ENCODE data around the gene EPHA1.

EPHA1 gene

GRCh38 chr7:143434660-143435059 lies 26.0 kb upstream of the EPHA1 start:
- no peaks in the 10 kb centered on the region for H3K27me3 ChIP-seq (ENCODE audit: insufficient read depth, poor library complexity, severe bottlenecking)
- DNase-seq (ENCODE audit: low spot score), result no peak
- TF ChIP-seq CTCF (IDR thresholded peaks at IDR 0.05; ENCODE audit: poor library complexity, severe bottlenecking), result no peak
- H3K4me1 ChIP-seq (ENCODE audit: insufficient read depth, poor library complexity, severe bottlenecking), result peaks cover 29% of the 10 kb centered on the region
- ATAC-seq (ENCODE audit: low read depth), result peak; percentile 38; the same call in 2 of the 3 replicates
- H3K9me3 ChIP-seq (ENCODE audit: severe bottlenecking), result no peaks in the 10 kb centered on the region
- H3K4me3 ChIP-seq (ENCODE audit: severe bottlenecking), result no peak overlapping the region
- no peaks in the 10 kb centered on the region for H3K36me3 ChIP-seq (ENCODE audit: low read depth)
- H3K27ac ChIP-seq (ENCODE audit: poor library complexity, severe bottlenecking), result no peak overlapping the region

- no peaks in the 10 kb centered on the region for H3K27me3 ChIP-seq (ENCODE audit: insufficient read depth, poor library complexity, severe bottlenecking)
- TF ChIP-seq CTCF (IDR thresholded peaks at IDR 0.05; ENCODE audit: poor library complexity, severe bottlenecking), result no peak
- peaks cover 32% of the 10 kb centered on the region for H3K4me1 ChIP-seq (ENCODE audit: insufficient read depth, poor library complexity, severe bottlenecking)
- no peaks in the 10 kb centered on the region for H3K9me3 ChIP-seq (ENCODE audit: severe bottlenecking)
- ATAC-seq (ENCODE audit: low read depth), result no peak
- H3K27ac ChIP-seq (ENCODE audit: poor library complexity, severe bottlenecking), result no peak overlapping the region
- no peaks in the 10 kb centered on the region for H3K36me3 ChIP-seq (ENCODE audit: low read depth)
- H3K4me3 ChIP-seq (ENCODE audit: severe bottlenecking), result no peak overlapping the region
- no peak for DNase-seq (ENCODE audit: low spot score)
Observed at GRCh38 chr7:143433759-143434158, 25.1 kb upstream of the EPHA1 start.

- H3K27ac ChIP-seq (ENCODE audit: poor library complexity, severe bottlenecking), result peak overlapping the region; percentile 93
- no peaks in the 10 kb centered on the region for H3K27me3 ChIP-seq (ENCODE audit: insufficient read depth, poor library complexity, severe bottlenecking)
- H3K4me3 ChIP-seq (ENCODE audit: severe bottlenecking), result no peak overlapping the region
- no peaks in the 10 kb centered on the region for H3K9me3 ChIP-seq (ENCODE audit: severe bottlenecking)
- H3K4me1 ChIP-seq (ENCODE audit: insufficient read depth, poor library complexity, severe bottlenecking), result peaks cover 32% of the 10 kb centered on the region
- no peak for ATAC-seq (ENCODE audit: low read depth)
- no peak for DNase-seq (ENCODE audit: low spot score)
- H3K36me3 ChIP-seq (ENCODE audit: low read depth), result no peaks in the 10 kb centered on the region
- no peak for TF ChIP-seq CTCF (IDR thresholded peaks at IDR 0.05; ENCODE audit: poor library complexity, severe bottlenecking)
Observed at GRCh38 chr7:143431109-143431508, 22.5 kb upstream of the EPHA1 start.

DNA sequence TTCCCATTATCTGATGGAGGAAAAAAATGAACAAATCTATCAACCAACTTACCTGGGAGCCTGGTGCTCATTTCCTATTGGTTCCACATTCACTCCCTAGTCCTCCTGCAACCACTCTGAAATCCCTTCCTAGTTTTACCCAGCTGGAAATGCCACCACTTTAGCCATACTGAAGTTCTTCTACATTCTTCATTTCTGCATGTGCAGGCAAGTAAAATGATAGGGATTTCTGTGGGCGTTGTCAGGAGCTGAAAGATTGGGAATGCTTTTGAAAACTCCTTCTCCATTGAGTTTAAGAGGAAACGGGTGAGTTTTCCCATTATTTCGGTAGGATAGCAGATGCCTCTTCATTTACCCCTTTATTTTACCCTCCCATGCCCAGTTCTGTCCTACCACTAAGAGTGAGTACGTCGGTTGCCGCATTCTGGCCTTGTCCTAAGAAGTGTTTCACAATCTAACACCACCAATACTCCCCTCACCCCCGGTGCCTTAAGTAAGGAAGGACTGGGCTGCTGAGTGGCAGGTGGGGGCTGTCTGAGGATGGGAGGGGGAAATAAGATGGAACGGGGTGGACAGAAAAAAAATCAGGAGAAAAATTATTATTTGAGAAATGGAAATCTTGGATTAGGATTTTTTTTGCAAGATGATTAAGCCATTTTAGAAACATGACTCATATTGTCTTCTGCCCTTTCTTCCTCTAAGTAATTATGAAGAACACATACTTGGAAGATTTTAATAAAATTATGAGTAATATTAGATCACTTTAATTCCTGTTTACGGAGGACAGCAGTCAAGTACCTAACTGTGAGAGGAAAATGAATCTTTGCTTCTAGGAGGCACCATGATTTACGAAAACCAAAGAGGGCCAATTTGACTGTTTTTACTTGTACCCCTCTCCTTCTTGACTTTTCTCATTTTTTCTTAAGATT lies 21.4 kb upstream of the EPHA1 start:
- peak; percentile 83 for ATAC-seq (ENCODE audit: low read depth)
- H3K4me1 ChIP-seq (ENCODE audit: insufficient read depth, poor library complexity, severe bottlenecking), result peaks cover 26% of the 10 kb centered on the region
- no peaks in the 10 kb centered on the region for H3K36me3 ChIP-seq (ENCODE audit: low read depth)
- DNase-seq (ENCODE audit: low spot score), result no peak
- TF ChIP-seq CTCF (IDR thresholded peaks at IDR 0.05; ENCODE audit: poor library complexity, severe bottlenecking), result no peak
- H3K9me3 ChIP-seq (ENCODE audit: severe bottlenecking), result no peaks in the 10 kb centered on the region
- H3K27me3 ChIP-seq (ENCODE audit: insufficient read depth, poor library complexity, severe bottlenecking), result no peaks in the 10 kb centered on the region
- H3K27ac ChIP-seq (ENCODE audit: poor library complexity, severe bottlenecking), result peak overlapping the region; percentile 93
- no peak overlapping the region for H3K4me3 ChIP-seq (ENCODE audit: severe bottlenecking)

Data from RWPE2 (cell line).